Activated T-helper 9 cell treated with anti-CD3 and anti-CD28 coated beads, Interleukin-2, amount 50 U/mL, for 16 hours (primary cell): ENCODE measurements around the gene TMEM223.
"Not testable (repeated sequence)": the region's sequence is repeated elsewhere in the genome, so short reads cannot be mapped to it uniquely, and the experiment has no call there.

ENCODE experiments used
- DNase-seq: peaks from one replicate; pipeline ENCODE4 v3.0.0-alpha.2; 2020; ENCODE audit warnings: low read depth

The TMEM223 gene

DNA sequence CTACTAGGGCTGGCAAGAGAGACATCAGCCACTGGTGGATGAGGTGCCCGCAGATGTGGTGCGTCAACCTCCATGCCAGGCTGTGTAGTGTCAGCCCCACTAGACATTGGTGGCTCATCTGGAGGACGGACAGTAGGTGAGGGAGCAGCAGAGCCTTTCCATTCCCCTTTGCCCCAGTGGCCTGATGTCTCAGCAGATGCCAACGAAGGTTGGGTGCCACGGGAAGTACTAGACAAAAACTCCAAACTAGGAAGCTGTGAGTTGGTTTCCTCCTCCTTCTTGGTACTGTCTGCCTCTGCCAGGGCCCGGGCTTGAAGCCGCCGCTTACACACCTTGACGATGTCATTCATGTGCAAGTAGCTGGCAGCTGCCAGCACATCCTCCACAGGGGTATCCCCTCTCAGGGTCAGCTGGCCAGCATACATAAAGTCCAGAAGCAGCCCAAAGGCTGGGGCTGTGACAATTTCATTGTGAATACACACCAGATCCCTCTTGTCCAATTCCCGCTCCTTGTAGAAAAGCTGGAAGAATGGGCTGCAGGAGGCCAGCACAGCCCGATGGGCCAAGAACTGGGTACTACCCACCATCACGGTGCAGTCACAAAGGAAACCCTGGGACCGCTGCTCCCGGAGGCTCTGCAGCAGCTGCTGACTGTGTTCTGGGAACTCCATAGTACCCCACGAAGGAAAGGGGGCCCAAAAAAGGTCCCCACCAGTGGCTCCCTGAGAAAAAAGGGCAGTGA is 38.6 kb downstream of the TMEM223 start:
- DNase-seq: no peak

DNA sequence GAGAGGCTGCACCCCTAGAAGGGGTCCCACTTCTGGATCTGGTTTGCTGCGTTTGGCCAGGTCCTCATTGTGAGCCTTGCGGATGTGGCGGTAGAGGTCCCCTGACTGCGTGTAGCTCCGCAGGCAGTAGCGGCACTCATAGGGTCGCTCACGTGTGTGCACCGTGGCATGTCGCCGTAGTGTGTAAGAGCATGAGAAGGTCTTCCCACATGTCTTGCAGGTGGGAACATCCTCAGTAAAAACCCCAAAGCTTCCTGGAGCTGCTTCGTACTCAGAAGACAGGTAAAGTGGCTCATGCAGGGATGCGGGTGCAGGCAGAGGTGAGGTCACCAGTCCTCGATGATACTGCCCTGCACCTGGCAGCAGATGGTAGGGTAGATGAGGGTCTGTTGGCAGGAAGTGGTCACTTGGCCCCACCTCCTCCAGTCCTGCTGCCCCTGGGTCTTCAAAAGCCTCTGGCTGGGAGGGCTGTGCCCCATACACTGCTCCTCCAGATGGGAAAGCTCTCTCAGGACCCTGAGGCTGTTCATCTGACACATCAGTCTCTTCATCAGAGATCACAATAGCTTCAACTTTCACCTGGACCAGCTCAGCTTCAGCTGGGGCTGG is 39.5 kb downstream of the TMEM223 start:
- no peak for DNase-seq

DNA sequence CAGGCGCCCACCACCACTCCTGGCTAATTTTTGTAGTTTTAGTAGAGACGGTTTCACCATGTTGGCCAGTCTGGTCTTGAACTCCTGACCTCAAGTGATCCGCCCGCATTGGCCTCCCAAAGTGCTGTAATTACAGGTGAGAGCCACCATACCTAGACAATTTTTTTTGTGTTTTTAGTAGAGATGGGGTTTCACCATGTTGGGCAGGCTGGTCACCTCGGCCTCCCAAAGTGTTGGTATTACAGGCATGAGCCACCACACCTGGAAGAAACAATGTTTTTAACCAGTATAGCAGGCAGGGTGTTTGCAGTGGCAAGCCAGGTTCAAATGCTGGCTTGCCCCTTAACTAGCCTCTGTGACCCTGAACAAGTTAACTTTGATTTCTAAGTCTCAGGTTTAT is 41.9 kb downstream of the TMEM223 start:
- DNase-seq: not testable (repeated sequence)

DNA sequence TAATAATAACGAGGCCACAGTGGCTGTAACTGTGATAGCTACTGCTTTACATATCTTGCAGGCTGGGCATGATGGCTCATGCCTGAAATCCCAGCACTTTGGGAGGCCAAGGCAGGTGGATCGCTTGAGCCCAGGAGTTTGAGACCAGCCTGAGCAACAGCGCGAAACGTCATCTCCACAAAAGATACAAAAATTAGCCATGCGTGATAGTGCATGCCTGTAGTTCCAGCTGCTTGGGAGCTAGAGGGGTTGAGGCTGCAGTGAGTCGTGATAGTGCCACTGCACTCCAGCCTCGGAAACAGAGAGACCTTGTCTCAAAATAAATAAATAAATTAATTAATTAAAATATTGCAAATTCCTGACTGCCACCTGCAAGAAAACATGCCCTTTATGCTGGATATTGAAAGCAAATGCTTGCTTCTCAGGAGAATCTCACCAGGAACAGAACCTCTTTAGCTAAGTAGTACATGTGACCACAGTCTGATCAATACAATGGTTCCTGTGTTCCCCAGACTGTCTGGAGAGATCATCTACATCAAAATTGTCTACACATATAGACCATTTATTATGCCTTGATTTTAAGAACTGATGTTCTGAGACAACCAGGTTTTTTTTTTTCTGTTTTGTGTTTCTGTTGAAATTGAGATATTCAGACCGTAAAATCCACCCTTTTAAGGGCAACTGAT is 44.2 kb downstream of the TMEM223 start:
- no peak for DNase-seq
